ENCODE data around the gene MAP7D2.

DNA sequence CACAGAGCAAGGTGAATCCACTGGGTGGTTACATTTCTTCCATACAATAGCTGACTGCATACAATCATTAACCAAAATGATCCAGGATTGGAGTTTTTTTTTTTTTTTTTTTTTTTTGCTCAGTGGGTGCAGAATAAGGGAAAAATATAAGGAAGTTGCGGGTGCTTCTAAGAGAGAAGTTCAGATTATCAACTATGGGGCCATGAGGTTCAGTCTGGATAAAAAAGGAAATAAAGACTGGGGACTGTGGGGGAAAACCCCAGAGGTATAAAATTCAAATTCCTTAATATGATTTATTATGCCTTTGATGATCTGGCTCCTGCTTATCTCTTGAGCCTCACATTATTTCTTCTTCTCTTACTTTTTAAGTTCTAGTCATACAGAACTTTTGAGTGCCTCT, 30.9 kb upstream of the MAP7D2 start:
- TF ChIP-seq EZH2 (optimal IDR thresholded peaks at IDR 0.05; ENCODE audit: low read depth, low read length) (no peak), EZH2phosphoT487 (IDR thresholded peaks at IDR 0.05; ENCODE audit: low read length) (no peak)
- TF ChIP-seq, protein P1, sequence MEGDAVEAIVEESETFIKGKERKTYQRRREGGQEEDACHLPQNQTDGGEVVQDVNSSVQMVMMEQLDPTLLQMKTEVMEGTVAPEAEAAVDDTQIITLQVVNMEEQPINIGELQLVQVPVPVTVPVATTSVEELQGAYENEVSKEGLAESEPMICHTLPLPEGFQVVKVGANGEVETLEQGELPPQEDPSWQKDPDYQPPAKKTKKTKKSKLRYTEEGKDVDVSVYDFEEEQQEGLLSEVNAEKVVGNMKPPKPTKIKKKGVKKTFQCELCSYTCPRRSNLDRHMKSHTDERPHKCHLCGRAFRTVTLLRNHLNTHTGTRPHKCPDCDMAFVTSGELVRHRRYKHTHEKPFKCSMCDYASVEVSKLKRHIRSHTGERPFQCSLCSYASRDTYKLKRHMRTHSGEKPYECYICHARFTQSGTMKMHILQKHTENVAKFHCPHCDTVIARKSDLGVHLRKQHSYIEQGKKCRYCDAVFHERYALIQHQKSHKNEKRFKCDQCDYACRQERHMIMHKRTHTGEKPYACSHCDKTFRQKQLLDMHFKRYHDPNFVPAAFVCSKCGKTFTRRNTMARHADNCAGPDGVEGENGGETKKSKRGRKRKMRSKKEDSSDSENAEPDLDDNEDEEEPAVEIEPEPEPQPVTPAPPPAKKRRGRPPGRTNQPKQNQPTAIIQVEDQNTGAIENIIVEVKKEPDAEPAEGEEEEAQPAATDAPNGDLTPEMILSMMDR (IDR thresholded peaks at IDR 0.05; ENCODE audit: low read length) = no peak

Data from MM.1S (cell line).